NT2/D1 (cell line): ENCODE measurements around the gene PAPSS2.

Experiments used
- DNase-seq: peaks from one replicate; pipeline ENCODE4 v3.0.0-alpha.2; 2011; ENCODE audit warnings: low read depth, low spot score
- H3K27me3 ChIP-seq: 2 replicates; pipeline ENCODE4 v1.6.0; 2011; ENCODE audit warnings: mild to moderate bottlenecking; ENCODE audit not compliant: insufficient read length, insufficient read depth
- H3K36me3 ChIP-seq: 2 replicates; pipeline ENCODE4 v1.6.1; 2011; ENCODE audit warnings: mild to moderate bottlenecking, low read length, mixed read lengths; ENCODE audit not compliant: insufficient read depth, insufficient read length
- H3K4me1 ChIP-seq: 2 replicates; pipeline ENCODE4 v1.5.1; 2011; ENCODE audit not compliant: insufficient read depth, insufficient read length
- H3K4me3 ChIP-seq: 2 replicates; pipeline ENCODE4 v1.5.1; 2011; ENCODE audit warnings: low read depth; ENCODE audit not compliant: insufficient read length
- H3K9ac ChIP-seq: 2 replicates; pipeline ENCODE4 v1.6.0; 2011; ENCODE audit warnings: low read depth; ENCODE audit not compliant: insufficient read length
- H3K9me3 ChIP-seq: 2 replicates; pipeline ENCODE4 v1.5.1; 2011; ENCODE audit warnings: mild to moderate bottlenecking, low read length; ENCODE audit not compliant: insufficient read depth
- SUZ12 ChIP-seq: IDR thresholded peaks from 2 replicates; pipeline ENCODE4 v1.6.1; 2011; ENCODE audit not compliant: insufficient read length, insufficient read depth; ENCODE audit errors: extremely low read depth
- YY1 ChIP-seq: IDR thresholded peaks from 2 replicates; pipeline ENCODE4 v1.6.1; 2011; ENCODE audit not compliant: insufficient read length, insufficient read depth
- ZNF274 ChIP-seq: IDR thresholded peaks from 2 replicates; pipeline ENCODE4 v1.6.1; 2011; ENCODE audit warnings: mild to moderate bottlenecking, low read depth, low read length

Gene PAPSS2

DNA sequence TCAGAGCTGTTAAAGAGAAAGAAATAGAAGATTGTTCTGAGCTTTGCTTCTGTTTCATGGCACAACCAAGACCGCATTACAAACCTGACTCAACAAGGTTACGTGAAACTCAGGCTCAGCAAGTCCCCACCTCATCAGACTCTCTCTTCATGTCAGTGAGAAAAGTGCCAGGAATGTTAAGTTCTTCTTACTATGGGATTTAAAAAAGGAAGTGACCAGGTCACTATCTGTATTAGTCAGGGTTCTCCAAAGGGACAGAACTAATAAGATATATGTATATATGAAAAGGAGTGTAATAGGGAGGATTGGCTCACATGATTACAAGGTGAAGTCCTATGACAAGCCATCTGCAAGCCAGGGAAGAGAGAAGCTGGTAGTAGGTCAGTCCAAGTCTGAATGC lies 25.4 kb upstream of the PAPSS2 start:
- Histone ChIP-seq H3K36me3 (no peaks in the 10 kb centered on the region), H3K9me3 (peaks cover 6% of the 10 kb centered on the region), H3K4me3 (no peak overlapping the region), H3K9ac (no peak overlapping the region), H3K27me3 (no peaks in the 10 kb centered on the region), H3K4me1 (no peaks in the 10 kb centered on the region)
- TF ChIP-seq YY1 (no peak), SUZ12 (no peak), ZNF274 (no peak)
- no peak for DNase-seq

DNA sequence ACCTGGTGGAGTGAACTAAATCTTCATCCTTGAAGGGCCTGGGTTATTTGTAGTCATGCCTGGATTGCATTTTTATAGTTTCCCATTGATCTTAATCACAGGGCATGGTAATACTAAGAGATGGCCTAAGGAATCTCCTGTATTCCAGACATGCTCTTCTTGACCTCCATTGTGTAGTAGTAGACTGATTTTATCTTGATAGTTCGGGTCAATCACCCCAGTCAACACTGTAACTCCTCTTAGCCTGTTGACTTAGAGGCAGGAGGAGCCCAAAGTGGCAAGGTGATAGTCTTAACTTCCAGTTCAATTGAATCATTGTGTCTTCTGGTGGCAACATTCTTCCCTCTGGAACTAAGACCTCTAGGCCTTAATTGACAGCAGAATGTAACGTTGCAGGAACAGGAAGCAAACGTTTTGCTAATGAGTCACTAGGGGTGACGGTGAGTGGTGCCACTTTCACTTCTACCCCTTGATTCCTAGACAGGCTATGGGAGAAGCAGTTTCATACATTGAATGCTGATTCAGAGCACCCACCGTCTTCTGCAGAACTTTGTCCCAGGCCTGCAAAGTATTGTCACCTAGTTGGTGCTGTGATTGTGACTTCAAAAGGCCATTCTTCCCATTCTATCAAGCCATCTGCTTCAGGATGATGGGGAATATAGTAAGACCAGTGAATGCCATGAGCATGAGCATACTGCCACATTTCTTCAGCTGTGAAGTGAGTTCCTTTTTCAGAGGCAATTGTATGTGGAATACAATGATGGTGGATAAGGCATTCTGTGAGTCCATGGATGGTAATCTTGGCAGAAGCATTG lies 24.0 kb upstream of the PAPSS2 start:
- no peak for TF ChIP-seq ZNF274
- no peak for TF ChIP-seq SUZ12
- no peak for TF ChIP-seq YY1
- H3K4me1 ChIP-seq, result no peaks in the 10 kb centered on the region
- H3K9ac ChIP-seq, result no peak overlapping the region
- H3K36me3 ChIP-seq, result no peaks in the 10 kb centered on the region
- peaks cover 6% of the 10 kb centered on the region for H3K9me3 ChIP-seq
- H3K4me3 ChIP-seq, result no peak overlapping the region
- DNase-seq, result no peak
- no peaks in the 10 kb centered on the region for H3K27me3 ChIP-seq

DNA sequence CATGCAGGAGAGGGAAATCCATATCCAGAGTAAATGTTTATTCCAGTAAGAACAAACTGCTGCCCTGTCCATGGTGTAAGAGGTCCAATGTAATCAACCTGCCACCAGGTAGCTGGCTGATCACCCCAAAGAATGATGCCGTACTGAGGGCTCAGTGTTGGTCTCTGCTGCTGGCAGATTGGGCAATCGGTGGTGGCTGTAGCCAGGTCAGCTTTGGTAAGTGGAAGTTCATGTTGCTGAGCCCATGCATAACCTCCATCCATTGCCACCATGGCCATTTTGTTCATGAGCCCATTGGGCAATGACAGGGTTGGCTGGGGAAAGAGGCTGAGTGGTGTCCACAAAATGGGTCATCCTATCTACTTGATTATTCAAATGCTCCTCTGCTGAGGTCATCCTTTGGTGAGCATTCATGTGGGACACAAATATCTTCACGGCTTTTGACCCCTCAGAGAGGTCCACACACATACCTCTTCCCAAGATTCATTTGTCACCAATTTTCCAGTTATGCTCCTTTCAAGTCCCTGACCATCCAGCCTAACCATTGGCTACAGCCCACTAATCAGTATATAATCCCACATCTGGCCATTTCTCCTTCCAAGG lies 23.3 kb upstream of the PAPSS2 start:
- Histone ChIP-seq H3K27me3 (no peaks in the 10 kb centered on the region), H3K9ac (no peak overlapping the region), H3K4me1 (no peaks in the 10 kb centered on the region), H3K9me3 (peaks cover 6% of the 10 kb centered on the region), H3K36me3 (no peaks in the 10 kb centered on the region), H3K4me3 (no peak overlapping the region)
- no peak for TF ChIP-seq YY1
- TF ChIP-seq ZNF274, result no peak
- no peak for TF ChIP-seq SUZ12
- no peak for DNase-seq

DNA sequence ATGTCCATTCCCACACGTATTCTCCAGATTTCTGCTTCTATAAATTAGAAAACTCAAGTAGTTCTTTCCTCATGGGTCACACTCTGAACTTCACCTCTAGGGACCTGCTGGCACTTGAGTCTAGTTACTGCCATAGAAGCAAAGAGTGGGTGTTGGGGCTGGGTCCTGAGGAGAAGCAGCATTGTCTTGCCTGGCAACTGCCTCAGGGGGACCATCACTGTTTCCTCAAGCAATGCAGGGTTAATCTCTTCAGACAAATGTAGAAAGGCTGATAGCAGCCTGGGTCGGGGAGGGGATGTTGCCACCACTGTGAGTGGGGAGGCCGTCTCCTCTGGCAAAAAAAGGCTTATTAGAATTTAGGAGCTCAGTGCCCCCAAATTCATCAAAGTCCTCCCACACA lies 20.2 kb upstream of the PAPSS2 start:
- Histone ChIP-seq H3K36me3 (no peaks in the 10 kb centered on the region), H3K4me3 (no peak overlapping the region), H3K4me1 (no peaks in the 10 kb centered on the region), H3K9me3 (no peaks in the 10 kb centered on the region), H3K27me3 (no peaks in the 10 kb centered on the region), H3K9ac (no peak overlapping the region)
- no peak for DNase-seq
- TF ChIP-seq SUZ12, result no peak
- no peak for TF ChIP-seq YY1
- TF ChIP-seq ZNF274, result no peak

DNA sequence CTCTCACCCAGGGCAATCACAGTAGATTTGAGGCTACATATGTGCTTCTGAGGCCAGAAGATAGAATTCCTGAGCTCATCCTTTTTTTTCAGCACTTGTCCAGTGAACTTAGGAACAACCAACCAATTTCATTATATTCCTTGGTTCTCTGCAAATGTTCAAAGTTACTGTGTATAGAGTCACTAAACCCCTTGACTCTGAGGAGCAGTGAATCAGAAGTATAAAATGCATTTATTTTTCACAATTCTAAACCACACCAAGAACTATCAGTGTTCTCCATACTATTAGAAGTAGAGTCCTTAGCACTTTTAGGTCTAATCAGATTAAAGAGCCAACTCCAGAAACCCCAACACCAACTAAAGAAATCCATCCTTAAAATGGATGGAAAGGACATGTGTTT lies 19.6 kb upstream of the PAPSS2 start:
- no peaks in the 10 kb centered on the region for H3K27me3 ChIP-seq
- no peak overlapping the region for H3K4me3 ChIP-seq
- TF ChIP-seq YY1 (no peak), SUZ12 (no peak), ZNF274 (no peak)
- no peak overlapping the region for H3K9ac ChIP-seq
- H3K9me3 ChIP-seq, result no peaks in the 10 kb centered on the region
- H3K4me1 ChIP-seq, result no peaks in the 10 kb centered on the region
- no peaks in the 10 kb centered on the region for H3K36me3 ChIP-seq
- no peak for DNase-seq

DNA sequence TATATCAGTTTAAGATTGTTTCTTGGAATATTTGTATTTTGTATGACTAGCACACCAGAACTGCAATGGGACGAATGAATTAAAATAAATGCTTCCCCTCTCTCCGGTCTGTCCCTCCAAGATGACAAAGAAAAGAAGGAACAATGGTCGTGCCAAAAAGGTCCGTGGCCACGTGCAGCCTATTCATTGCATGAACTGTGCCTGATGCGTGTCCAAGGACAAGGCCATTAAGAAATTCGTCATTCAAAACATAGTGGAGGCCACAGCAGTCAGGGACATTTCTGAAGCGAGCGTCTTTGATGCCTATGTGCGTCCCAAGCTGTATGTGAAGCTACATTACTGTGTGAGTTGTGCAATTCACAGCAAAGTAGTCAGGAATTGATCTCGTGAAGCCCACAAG lies 17.2 kb upstream of the PAPSS2 start:
- DNase-seq, result no peak
- Histone ChIP-seq H3K4me1 (no peaks in the 10 kb centered on the region), H3K4me3 (no peak overlapping the region)

DNA sequence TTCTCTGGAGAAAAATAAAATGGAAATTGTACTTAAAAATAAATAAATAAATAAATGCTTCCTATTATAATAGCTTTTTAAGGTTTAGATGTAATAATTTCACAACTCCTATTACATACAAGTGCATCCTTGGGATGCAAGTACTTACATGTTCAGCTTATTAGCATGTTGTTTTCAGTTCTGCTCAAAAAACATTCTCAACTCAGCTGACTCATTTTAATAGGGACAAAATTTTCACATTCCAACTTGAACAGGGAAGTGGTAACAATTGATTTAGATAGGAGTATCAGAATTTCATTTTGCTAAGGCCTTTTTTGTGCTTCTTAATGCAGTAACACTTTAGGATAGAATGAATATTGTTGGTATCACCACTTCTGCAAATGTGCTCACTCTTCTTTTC lies 16.7 kb upstream of the PAPSS2 start:
- Histone ChIP-seq H3K9me3 (no peaks in the 10 kb centered on the region; the same call in 1 of the 2 replicates), H3K9ac (no peak overlapping the region), H3K4me3 (no peak overlapping the region), H3K4me1 (no peaks in the 10 kb centered on the region), H3K36me3 (no peaks in the 10 kb centered on the region), H3K27me3 (no peaks in the 10 kb centered on the region)
- TF ChIP-seq SUZ12 (no peak), YY1 (no peak), ZNF274 (no peak)
- DNase-seq, result no peak

More for the DNA sequence above, 17.2 kb upstream of the PAPSS2 start:
- H3K9ac ChIP-seq, result no peak overlapping the region
- no peaks in the 10 kb centered on the region; the same call in 1 of the 2 replicates for H3K9me3 ChIP-seq
- H3K27me3 ChIP-seq, result no peaks in the 10 kb centered on the region
- no peak for TF ChIP-seq YY1
- TF ChIP-seq SUZ12, result no peak
- no peaks in the 10 kb centered on the region for H3K36me3 ChIP-seq
